Measurements from ENCODE around the gene NECTIN1.
"Not testable (repeated sequence)": the region's sequence is repeated elsewhere in the genome, so short reads cannot be mapped to it uniquely, and the experiment has no call there.

NECTIN1 gene

DNA sequence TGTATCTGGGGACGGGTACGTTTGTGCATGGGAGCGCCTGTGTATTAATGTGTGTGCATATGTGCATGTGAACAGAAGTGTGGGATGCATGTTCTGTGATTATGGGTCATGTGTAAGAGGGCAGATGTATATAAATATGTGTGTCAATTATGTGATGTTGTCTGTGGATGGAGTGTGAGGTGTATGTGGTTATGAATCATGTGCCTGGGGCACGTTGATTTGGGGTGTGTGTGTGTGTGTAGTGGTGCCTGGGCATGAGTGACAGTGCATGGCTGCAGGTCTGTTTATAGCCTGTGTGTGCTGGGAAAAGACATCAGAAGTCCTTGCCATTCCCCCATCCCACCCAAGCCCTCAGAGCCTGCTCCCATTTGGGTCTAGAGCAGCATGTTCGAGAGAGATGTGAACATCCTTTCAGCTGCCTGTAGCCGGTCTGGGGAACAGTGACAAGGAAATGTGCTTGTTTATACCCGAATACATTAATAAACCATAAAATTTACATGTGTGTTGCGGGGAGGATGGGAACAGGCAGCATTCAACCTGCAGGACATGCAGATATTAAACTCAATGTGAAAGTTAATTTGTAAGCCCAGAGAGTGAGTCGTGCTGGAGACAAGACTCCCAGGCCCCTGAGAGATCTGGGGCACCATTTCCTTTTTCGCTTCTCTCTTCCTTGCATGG lies 129.0 kb downstream of the NECTIN1 start:
- peaks cover 3% of the 10 kb centered on the region; the same call in 1 of the 2 replicates for H3K27me3 ChIP-seq (ENCODE audit: control insufficient read depth, low read length)
- no peaks in the 10 kb centered on the region for H3K9me3 ChIP-seq (ENCODE audit: control insufficient read depth, insufficient read depth, low read length)
- H3K27ac ChIP-seq (ENCODE audit: low read depth, low read length), result no peak overlapping the region
- TF ChIP-seq EZH2phosphoT487 (IDR thresholded peaks at IDR 0.05; ENCODE audit: borderline replicate concordance, low read length), result no peak
- TF ChIP-seq, protein P1, sequence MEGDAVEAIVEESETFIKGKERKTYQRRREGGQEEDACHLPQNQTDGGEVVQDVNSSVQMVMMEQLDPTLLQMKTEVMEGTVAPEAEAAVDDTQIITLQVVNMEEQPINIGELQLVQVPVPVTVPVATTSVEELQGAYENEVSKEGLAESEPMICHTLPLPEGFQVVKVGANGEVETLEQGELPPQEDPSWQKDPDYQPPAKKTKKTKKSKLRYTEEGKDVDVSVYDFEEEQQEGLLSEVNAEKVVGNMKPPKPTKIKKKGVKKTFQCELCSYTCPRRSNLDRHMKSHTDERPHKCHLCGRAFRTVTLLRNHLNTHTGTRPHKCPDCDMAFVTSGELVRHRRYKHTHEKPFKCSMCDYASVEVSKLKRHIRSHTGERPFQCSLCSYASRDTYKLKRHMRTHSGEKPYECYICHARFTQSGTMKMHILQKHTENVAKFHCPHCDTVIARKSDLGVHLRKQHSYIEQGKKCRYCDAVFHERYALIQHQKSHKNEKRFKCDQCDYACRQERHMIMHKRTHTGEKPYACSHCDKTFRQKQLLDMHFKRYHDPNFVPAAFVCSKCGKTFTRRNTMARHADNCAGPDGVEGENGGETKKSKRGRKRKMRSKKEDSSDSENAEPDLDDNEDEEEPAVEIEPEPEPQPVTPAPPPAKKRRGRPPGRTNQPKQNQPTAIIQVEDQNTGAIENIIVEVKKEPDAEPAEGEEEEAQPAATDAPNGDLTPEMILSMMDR (IDR thresholded peaks at IDR 0.05; ENCODE audit: low read depth, low read length, poor library complexity, severe bottlenecking), result no peak
- H3F3A ChIP-seq (ENCODE audit: control insufficient read depth, insufficient read depth), result no peaks in the 10 kb centered on the region
- H4K20me1 ChIP-seq (ENCODE audit: control insufficient read depth, insufficient read depth, low read depth, low read length), result no peaks in the 10 kb centered on the region
- H3K79me2 ChIP-seq (ENCODE audit: control insufficient read depth, low read length), result no peaks in the 10 kb centered on the region
- no peaks in the 10 kb centered on the region for H3K36me3 ChIP-seq (ENCODE audit: control insufficient read depth, low read length)
- H3K4me2 ChIP-seq (ENCODE audit: low read length), result no peak overlapping the region
- no peak overlapping the region for H3K4me3 ChIP-seq (ENCODE audit: low read length)
- no peaks in the 10 kb centered on the region for H3K4me1 ChIP-seq (ENCODE audit: control insufficient read depth, low read length)
- H3K9me2 ChIP-seq (replicated peaks; ENCODE audit: control insufficient read depth, low read length), result no peaks in the 10 kb centered on the region

DNA sequence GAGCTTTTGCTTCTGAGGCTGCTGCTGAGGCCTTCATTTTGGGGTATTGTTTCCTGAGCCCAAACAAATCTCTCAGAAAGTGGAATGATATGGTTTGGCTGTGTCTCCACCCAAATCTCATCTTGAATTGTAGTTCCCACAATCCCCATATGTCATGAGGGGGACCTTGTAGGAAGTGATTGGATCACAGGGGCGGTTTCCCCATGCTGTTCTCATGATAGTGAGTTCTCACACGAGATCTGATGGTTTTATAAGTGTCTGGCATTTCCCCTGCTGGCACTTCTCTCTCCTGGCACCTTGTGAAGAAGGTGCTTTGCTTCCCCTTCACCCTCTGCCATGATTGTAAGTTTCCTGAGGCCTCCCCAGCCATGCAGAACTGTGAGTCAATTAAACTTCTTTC lies 133.1 kb downstream of the NECTIN1 start:
- H3F3A ChIP-seq (ENCODE audit: control insufficient read depth, insufficient read depth); H3K4me1 ChIP-seq (ENCODE audit: control insufficient read depth, low read length); H3K4me2 ChIP-seq (ENCODE audit: low read length); H3K4me3 ChIP-seq (ENCODE audit: low read length); H3K27me3 ChIP-seq (ENCODE audit: control insufficient read depth, low read length); H3K36me3 ChIP-seq (ENCODE audit: control insufficient read depth, low read length); H4K20me1 ChIP-seq (ENCODE audit: control insufficient read depth, insufficient read depth, low read depth, low read length); H3K79me2 ChIP-seq (ENCODE audit: control insufficient read depth, low read length); H3K9me3 ChIP-seq (ENCODE audit: control insufficient read depth, insufficient read depth, low read length); H3K27ac ChIP-seq (ENCODE audit: low read depth, low read length); H3K9me2 ChIP-seq (replicated peaks; ENCODE audit: control insufficient read depth, low read length): not testable (repeated sequence)

DNA sequence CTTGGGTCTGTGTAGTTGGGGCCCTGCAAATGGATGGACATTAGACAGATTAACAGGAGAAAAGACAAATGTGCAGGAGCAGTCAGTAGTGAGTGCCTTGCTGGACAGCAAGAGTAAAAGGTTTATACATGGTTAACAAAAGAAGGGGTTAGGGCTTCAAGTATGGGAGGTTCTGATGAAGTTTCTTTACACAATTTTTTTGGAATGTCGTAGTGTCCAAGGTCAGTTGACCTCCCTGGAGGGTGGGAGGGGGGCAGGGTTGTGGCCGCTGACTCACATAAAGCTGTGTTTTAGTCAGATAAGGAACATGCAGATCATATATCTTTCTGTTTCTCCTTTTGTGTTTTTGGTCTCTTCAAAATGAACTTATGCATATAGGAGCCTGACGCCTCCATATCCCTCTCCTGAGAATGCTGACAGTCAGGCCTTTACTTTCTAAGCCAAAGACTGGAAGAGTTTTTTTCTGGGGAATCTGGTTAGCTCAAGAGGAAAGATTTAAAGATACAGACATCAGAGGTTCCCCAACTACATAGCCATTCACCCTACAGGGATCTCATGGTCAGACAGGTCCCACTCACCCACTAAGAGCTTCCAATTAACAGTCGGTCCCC lies 134.3 kb downstream of the NECTIN1 start:
- H3K27me3 ChIP-seq (ENCODE audit: control insufficient read depth, low read length), result peaks cover 11% of the 10 kb centered on the region; the same call in 1 of the 2 replicates
- H3K4me3 ChIP-seq (ENCODE audit: low read length), result no peak overlapping the region
- TF ChIP-seq, protein P1 (IDR thresholded peaks at IDR 0.05; ENCODE audit: low read depth, low read length, poor library complexity, severe bottlenecking), result no peak
- TF ChIP-seq EZH2phosphoT487 (IDR thresholded peaks at IDR 0.05; ENCODE audit: borderline replicate concordance, low read length), result no peak
- no peaks in the 10 kb centered on the region for H3K36me3 ChIP-seq (ENCODE audit: control insufficient read depth, low read length)
- no peaks in the 10 kb centered on the region for H3K9me2 ChIP-seq (replicated peaks; ENCODE audit: control insufficient read depth, low read length)
- no peak overlapping the region for H3K4me2 ChIP-seq (ENCODE audit: low read length)
- no peak overlapping the region for H3K27ac ChIP-seq (ENCODE audit: low read depth, low read length)
- H3F3A ChIP-seq (ENCODE audit: control insufficient read depth, insufficient read depth), result no peaks in the 10 kb centered on the region
- H4K20me1 ChIP-seq (ENCODE audit: control insufficient read depth, insufficient read depth, low read depth, low read length), result no peaks in the 10 kb centered on the region
- H3K79me2 ChIP-seq (ENCODE audit: control insufficient read depth, low read length), result no peaks in the 10 kb centered on the region
- H3K4me1 ChIP-seq (ENCODE audit: control insufficient read depth, low read length), result no peaks in the 10 kb centered on the region
- H3K9me3 ChIP-seq (ENCODE audit: control insufficient read depth, insufficient read depth, low read length), result no peaks in the 10 kb centered on the region

DNA sequence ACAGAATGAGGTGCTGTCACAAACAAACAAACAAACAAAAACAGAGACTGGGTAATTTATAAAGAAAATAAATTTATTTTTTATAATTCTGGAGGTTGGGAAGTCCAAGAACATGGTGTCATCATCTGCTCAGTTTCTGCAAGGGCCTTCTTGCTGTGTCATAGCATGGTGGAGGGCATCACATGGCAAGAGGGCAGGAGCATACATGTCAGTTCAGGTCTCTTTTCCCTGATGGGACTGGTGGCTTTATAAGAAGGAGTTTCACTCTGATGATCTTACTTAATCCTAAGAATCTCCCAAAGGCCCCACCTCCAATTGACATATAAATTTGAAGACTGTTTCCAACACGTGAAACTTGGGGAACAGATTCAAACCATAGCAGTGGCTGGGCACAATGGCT lies 135.7 kb downstream of the NECTIN1 start:
- no peak for TF ChIP-seq EZH2phosphoT487 (IDR thresholded peaks at IDR 0.05; ENCODE audit: borderline replicate concordance, low read length)
- TF ChIP-seq, protein P1 (IDR thresholded peaks at IDR 0.05; ENCODE audit: low read depth, low read length, poor library complexity, severe bottlenecking), result no peak
- no peaks in the 10 kb centered on the region for H3K79me2 ChIP-seq (ENCODE audit: control insufficient read depth, low read length)

More for the DNA sequence above, 135.7 kb downstream of the NECTIN1 start:
- Histone ChIP-seq H3K4me1 (ENCODE audit: control insufficient read depth, low read length) (no peaks in the 10 kb centered on the region), H3F3A (ENCODE audit: control insufficient read depth, insufficient read depth) (no peaks in the 10 kb centered on the region), H4K20me1 (ENCODE audit: control insufficient read depth, insufficient read depth, low read depth, low read length) (no peaks in the 10 kb centered on the region), H3K36me3 (ENCODE audit: control insufficient read depth, low read length) (no peaks in the 10 kb centered on the region), H3K9me3 (ENCODE audit: control insufficient read depth, insufficient read depth, low read length) (no peaks in the 10 kb centered on the region), H3K27me3 (ENCODE audit: control insufficient read depth, low read length) (peaks cover 14% of the 10 kb centered on the region; the same call in 1 of the 2 replicates), H3K4me2 (ENCODE audit: low read length) (no peak overlapping the region), H3K4me3 (ENCODE audit: low read length) (no peak overlapping the region), H3K9me2 (replicated peaks; ENCODE audit: control insufficient read depth, low read length) (no peaks in the 10 kb centered on the region), H3K27ac (ENCODE audit: low read depth, low read length) (no peak overlapping the region)

Measured in DOHH2 (cell line).